Dedifferentiated amniotic fluid mesenchymal stem cell (primary cell): ENCODE results near the gene CDC42BPA.

ENCODE experiments used
- DNase-seq: peaks from one replicate; pipeline ENCODE4 v3.0.0-alpha.2; 2016; ENCODE audit errors: extremely low spot score

Gene CDC42BPA

DNA sequence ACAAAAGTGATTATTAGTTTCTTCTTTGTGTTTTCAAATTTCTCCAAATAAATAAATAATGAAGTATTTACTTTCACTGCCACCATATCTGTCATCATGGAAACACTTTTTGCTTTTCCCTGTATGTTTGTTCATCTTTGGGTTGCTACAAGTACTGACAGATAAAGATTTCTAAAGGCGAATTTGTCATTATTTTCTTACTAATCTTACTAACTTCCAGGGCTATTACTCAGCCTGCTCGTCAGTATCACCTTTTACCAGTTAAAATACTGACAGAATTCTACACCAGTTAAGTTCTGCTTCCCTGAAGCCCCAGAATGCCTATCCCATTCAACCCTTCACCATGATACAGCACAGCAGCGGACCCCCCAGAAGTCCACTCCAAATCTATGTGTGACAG is 106.1 kb downstream of the CDC42BPA start:
- DNase-seq, result no peak

GRCh38 chr1:227210604-227211003 is 107.7 kb downstream of the CDC42BPA start:
- no peak for DNase-seq

DNA sequence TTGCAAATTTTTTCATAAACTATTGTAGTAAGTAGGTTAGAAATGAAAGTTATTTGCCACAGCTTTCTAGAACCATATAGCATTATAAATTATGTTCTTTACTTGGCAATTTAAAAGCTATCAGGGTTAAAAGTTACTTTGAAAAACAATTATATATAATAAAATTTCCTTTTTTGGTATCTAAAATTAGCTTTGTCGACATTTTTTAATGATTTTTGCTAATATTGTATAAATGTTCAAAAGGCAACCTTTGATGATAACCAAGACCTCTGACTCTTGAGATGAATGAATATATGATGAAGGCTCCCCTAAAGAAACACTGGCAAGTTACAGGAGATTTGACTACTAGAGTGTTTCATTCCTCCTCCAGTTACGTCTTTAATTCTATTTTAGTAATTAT is 121.2 kb downstream of the CDC42BPA start:
- DNase-seq, result no peak

- DNase-seq, result peak; percentile 92
Measured at GRCh38 chr1:227192163-227192562, 126.1 kb downstream of the CDC42BPA start.

- DNase-seq, result no peak
Measured at GRCh38 chr1:227191607-227192006, 126.7 kb downstream of the CDC42BPA start.

DNA sequence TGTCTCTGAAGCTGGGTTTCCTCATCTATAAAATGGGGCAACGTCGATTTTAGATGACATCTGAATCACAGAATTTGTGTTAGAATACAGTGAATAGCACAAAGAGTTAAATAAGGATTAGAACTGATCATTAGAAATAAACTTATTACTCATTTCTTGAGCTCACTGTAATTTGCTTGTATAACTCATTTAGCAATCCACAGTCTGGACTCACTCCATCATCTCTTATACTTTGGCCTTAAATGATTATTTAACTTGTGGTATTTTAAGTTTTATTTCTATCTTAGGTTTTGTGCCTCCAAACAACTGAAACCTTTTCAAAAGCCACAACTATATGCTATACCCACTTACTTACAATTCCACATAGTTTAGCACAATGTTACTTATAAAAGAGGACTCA is 128.0 kb downstream of the CDC42BPA start:
- no peak for DNase-seq

GRCh38 chr1:227185291-227185690 is 133.0 kb downstream of the CDC42BPA start:
- no peak for DNase-seq

- DNase-seq, result no peak
Measured at GRCh38 chr1:227182012-227182411, 136.3 kb downstream of the CDC42BPA start.

DNA sequence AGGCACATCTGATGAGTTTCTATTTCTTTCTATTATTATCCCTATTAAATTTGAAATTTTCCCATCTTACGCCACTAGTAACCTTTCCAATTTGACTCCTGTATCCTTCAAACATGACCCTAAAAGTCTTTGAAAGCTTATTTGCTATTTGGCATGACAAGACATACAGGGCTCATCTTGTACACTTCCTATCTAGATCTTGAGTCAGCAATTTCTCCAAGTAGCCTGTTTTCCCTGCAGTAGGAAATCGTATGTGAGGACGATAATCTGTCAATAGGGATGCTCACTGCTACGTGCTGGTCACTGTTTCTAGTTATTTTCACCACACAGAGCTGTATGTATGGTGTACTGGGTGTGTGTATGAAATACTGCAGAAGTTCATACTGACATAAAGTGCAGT is 142.7 kb downstream of the CDC42BPA start:
- DNase-seq, result no peak

DNA sequence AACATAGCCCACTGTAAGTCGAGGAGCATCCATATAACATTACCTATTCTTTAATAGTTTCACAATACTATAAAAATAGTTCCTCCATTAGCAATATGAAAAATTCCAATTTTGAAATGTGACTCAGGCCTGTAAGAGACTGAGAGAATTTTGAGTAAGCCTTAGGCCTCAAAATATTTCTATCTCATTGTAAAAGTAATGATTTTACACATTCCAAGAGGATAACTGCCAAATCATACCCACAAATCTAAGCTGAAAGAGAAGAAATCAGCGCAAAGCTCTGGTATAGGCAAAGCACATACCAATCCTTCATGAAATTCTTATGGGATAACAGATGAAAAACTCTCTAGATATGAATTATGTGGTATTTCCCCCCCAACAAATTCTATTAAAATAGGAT is 144.1 kb downstream of the CDC42BPA start:
- DNase-seq, result peak; percentile 82

DNA sequence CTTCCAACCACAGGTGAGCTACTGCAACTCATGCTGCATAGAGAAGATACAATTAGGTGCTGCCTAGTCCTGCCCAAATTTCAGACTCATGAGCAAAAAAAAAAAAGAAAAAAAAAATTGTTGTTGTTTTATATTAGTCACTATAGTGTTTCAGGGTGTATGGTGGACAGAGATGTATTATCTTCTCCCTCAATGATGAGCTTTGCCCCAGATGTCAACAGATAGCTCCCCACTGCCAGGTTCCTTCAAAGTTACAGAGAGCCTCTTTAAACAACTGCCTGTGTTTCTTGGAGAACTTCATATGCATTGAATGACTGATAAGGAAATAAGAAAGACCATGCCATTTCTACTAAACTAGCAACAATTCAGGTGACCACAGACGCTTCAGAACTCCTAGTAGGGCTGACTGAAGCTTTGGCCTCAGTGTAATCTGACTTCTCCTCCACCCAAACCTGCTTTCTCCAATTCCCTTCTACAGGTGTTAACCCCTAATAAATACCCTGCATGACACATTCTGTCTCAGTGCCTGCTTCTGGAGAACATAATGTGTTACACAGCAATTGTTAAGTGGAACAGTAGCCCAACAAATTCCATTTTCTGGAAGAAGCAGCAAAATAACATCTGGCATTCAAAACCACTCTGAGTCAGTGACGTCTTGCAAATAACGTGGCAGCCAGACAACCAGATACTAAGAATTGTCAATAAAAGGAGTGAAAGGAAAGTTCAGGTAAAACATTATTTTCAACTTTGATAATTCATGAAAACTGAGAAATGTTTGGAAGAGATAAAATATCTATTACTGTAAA is 147.7 kb downstream of the CDC42BPA start:
- DNase-seq, result no peak

DNA sequence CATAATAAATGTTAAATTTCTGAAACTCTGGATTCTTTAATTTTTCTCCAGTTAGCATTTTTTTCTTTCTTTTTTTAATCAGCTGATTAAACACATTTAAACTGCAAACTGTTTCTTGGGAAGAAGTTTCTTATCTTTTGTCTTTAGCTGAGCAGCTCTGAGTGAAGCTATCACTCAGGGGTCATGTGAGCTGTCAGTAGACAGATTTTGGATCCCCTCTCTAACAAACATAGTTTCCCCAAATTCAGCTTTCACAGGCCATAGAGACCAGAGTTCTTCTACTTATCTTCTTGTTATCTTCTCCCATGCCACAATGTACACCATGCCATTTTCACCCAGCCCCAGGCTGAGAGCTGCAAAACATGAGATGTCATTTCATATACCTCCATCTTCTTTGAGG is 148.9 kb downstream of the CDC42BPA start:
- DNase-seq, result no peak

GRCh38 chr1:227167276-227168101 is 150.8 kb downstream of the CDC42BPA start:
- DNase-seq, result no peak

DNA sequence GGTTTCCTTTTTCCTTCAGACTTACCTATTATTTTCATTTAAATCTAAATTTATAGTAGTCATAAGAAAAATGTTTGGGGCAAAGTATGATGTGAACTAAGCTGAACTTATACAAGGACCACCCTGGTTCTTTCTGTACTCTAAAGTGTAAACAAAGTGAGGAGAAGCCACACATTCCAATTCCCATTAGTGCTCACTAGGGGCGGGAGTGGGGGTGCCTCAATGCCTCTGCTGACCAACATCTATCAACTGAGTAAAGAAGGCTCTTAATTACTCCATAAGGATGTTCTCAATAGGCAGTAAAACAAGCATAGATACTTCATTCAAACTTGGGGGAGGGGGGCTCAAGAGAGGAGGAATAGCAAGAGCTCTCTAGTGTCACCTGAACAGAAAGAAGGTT is 151.7 kb downstream of the CDC42BPA start:
- no peak for DNase-seq

DNA sequence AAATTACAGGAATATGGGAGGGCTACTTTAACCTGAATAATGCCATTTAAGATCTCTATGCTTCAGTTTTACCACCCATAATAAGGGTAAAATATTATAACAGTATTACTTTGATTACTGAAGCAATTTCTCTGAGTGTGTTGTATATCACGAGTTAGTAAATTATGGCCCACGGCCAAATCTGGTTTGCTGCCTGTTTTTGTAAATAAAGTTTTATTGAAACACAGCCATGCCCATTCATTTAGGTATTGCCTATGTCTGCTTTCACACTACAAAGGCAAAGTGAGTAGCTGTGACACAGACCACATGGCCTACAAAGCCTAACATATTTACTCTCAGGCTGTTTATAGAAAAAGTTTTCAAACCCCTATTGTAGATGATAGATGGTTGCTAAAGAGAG is 156.8 kb downstream of the CDC42BPA start:
- no peak for DNase-seq

DNA sequence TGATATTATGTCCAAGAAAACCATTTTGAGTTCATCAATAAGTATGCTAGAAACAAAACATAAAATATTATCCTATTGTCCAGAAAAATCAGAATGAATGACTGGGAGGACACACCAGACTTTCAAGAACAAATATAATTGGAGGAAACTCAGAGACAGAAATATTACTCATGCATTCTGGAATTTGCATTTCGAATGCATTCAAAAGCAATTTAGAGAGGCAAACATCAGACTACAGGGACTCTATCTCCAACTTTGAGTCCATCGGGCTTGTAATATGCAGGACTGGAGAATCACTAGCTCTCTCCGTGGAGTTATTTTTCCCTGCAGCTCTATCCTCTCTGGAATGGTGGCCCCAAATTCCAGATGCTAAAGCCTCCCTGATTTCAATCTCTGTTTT is 161.8 kb downstream of the CDC42BPA start:
- no peak for DNase-seq

- DNase-seq, result no peak
Measured at GRCh38 chr1:227155688-227156087, 162.6 kb downstream of the CDC42BPA start.

DNA sequence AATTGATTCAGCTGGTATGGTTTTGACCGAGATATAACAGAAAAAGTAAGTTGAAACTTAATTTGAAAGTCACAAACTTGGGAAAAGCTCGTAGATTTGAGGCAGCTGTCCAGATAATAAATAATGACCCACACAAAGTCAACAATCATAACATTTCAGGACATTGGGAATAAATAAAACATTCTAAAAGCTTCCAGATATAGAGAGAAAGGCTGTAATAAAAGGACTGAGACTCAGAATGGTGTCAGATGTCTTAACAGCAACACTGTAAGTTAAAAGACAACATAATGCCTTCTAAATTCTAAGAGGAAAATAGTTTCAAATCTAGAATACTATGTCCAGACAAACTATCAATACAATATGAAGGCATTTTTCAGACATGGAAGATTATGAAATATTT is 163.3 kb downstream of the CDC42BPA start:
- DNase-seq, result no peak

DNA sequence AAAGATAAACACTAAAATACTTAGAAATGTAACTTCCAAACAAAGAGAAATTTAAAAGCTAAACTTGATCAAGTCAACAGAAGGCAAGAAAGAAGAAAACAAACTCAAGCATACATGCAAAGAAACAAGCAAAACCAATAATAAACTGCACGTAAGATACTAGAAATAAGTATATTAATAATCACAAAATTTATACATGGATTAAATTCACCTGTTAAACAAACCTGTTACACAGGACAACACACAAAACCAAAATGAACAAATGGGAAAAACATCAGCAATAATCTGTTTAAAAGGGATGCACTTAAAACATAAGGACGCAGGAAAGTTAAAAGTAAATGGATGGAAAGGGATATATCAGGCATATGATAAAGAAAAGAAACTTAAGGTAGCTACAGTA is 165.8 kb downstream of the CDC42BPA start:
- DNase-seq, result no peak

- DNase-seq, result no peak
Measured at GRCh38 chr1:227140376-227140775, 177.9 kb downstream of the CDC42BPA start.

DNA sequence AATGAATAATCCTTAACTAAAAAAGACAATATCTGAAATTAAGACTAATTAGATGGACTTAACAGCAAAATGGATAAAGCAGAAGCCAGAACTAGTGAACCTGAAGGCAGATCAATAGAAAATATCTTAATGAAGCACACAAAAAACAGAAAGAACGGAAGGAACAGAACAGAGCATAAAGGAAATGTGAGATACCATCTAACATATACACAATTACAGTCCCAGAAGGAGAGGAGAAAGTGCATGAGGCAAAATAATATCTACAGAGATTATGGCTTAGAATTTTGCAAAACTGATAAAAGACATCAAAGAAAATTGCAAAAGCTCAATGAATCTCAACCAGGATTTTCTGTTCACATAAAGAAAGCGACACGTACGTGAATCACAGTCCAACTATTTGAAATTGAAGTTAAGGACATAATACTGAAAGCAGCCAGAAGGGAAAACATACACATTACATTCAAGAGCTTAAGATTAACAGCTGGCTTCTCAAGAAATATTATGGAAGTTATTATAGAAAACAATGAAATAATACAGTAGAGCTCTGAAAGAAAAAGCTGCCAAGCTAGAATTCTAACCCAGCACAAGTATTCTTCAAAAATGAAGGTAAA is 182.0 kb downstream of the CDC42BPA start:
- DNase-seq, result no peak

DNA sequence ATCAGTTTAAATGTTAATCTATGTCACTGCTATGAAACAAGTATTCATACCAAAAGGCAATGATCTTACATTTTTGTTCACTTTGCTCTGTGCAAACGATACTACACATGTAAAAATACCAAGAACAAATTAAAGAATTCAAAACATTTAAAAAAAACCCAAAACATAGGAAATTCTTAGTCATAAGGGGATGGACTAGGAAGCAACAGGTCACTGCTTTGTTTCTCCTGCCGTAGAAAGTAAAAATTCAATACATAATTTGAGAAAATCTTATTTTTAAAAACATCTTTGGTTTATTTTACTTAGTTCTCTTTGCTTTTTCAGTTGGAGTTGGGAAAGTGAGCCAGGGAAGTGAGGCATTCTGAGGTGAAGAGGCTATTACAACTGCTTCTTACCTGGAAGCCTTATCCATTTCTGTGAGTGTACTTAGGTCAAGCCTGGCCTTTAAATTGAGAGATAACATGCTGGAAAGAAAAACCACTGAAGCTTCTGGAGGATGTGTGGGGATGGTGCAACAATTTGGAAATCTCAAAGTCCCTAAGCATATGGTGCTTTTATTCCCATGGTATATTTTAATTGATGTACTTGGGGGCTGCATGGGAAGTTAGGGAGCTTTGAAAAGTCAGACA is 183.5 kb downstream of the CDC42BPA start:
- no peak for DNase-seq
